ENCODE results near the gene CYP4F8. TPM values are rescaled to one million over a fixed set of nuclear protein-coding genes. Genes with fewer than 3 reads are reported as not detected.

Gene CYP4F8
- total RNA-seq, 1 experiment from 2014 or later = not detected

GRCh38 chr19:15621801-15622200 lies 6.8 kb downstream of the CYP4F8 start:
- intact Hi-C loops (cut with micrococcal nuclease; ENCODE audit: unreplicated experiment) = no loop called here
- POLR2A ChIA-PET = no interaction called here
- H3K9me3 ChIP-seq (ENCODE audit: control insufficient read depth, insufficient read depth, low read depth, low read length) = no peaks in the 10 kb centered on the region
- H3K27me3 ChIP-seq (ENCODE audit: control insufficient read depth, insufficient read depth, low read length) = no peaks in the 10 kb centered on the region
- no peak overlapping the region for H3K4me3 ChIP-seq (ENCODE audit: low read depth in 2 of 2, low read length in 2 of 2)
- no peaks in the 10 kb centered on the region for H3K36me3 ChIP-seq (ENCODE audit: control insufficient read depth, insufficient read depth, low read length)
- TF ChIP-seq SIN3A (IDR thresholded peaks at IDR 0.05; ENCODE audit: borderline replicate concordance, insufficient read depth, low read depth, low read length) (no peak), CTCF (IDR thresholded peaks at IDR 0.05) (no peak), TCF7L2 (IDR thresholded peaks at IDR 0.05; ENCODE audit: low read depth, low read length) (no peak), POLR2AphosphoS5 (IDR thresholded peaks at IDR 0.05; ENCODE audit: low read depth, low read length) (no peak)
- TF ChIP-seq, protein P1, sequence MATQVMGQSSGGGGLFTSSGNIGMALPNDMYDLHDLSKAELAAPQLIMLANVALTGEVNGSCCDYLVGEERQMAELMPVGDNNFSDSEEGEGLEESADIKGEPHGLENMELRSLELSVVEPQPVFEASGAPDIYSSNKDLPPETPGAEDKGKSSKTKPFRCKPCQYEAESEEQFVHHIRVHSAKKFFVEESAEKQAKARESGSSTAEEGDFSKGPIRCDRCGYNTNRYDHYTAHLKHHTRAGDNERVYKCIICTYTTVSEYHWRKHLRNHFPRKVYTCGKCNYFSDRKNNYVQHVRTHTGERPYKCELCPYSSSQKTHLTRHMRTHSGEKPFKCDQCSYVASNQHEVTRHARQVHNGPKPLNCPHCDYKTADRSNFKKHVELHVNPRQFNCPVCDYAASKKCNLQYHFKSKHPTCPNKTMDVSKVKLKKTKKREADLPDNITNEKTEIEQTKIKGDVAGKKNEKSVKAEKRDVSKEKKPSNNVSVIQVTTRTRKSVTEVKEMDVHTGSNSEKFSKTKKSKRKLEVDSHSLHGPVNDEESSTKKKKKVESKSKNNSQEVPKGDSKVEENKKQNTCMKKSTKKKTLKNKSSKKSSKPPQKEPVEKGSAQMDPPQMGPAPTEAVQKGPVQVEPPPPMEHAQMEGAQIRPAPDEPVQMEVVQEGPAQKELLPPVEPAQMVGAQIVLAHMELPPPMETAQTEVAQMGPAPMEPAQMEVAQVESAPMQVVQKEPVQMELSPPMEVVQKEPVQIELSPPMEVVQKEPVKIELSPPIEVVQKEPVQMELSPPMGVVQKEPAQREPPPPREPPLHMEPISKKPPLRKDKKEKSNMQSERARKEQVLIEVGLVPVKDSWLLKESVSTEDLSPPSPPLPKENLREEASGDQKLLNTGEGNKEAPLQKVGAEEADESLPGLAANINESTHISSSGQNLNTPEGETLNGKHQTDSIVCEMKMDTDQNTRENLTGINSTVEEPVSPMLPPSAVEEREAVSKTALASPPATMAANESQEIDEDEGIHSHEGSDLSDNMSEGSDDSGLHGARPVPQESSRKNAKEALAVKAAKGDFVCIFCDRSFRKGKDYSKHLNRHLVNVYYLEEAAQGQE (IDR thresholded peaks at IDR 0.05; ENCODE audit: insufficient read depth in 1 of 2, low read depth in 2 of 2, low read length in 1 of 2) = no peak
- no peak overlapping the region for H3K27ac ChIP-seq (ENCODE audit: low read length)
- CTCF ChIA-PET = no interaction called here
- DNase-seq (ENCODE audit: low read depth, low spot score) (no peak), ATAC-seq (no peak)
- no TSS peak for BruUV-seq (replicated peaks)
- in situ Hi-C loops (cut with HindIII; ENCODE audit: low pct_unique_long_range_greater_than_20kb, low sequenced_read_pairs) = no loop called here
- no peaks in the 10 kb centered on the region for H3K4me1 ChIP-seq (ENCODE audit: control insufficient read depth, insufficient read depth, low read length)

- Histone ChIP-seq H3K4me1 (ENCODE audit: control insufficient read depth, insufficient read depth, low read length) (no peaks in the 10 kb centered on the region), H3K9me3 (ENCODE audit: control insufficient read depth, insufficient read depth, low read depth, low read length) (no peaks in the 10 kb centered on the region), H3K36me3 (ENCODE audit: control insufficient read depth, insufficient read depth, low read length) (no peaks in the 10 kb centered on the region), H3K27me3 (ENCODE audit: control insufficient read depth, insufficient read depth, low read length) (no peaks in the 10 kb centered on the region), H3K4me3 (ENCODE audit: low read depth in 2 of 2, low read length in 2 of 2) (no peak overlapping the region), H3K27ac (ENCODE audit: low read length) (no peak overlapping the region)
- ChIA-PET POLR2A (no interaction called here), CTCF (interaction anchor here (0.5 kb wide), 1 partner anchor 95 kb away, joined by 3 read pairs; no protein-coding TSS in a partner anchor)
- intact Hi-C loops (cut with micrococcal nuclease; ENCODE audit: unreplicated experiment) = no loop called here
- BruUV-seq (replicated peaks) = no TSS peak
- in situ Hi-C loops (cut with HindIII; ENCODE audit: low pct_unique_long_range_greater_than_20kb, low sequenced_read_pairs) = no loop called here
- no peak for DNase-seq (ENCODE audit: low read depth, low spot score)
- ATAC-seq = no peak
- TF ChIP-seq CTCF (IDR thresholded peaks at IDR 0.05) (no peak), SIN3A (IDR thresholded peaks at IDR 0.05; ENCODE audit: borderline replicate concordance, insufficient read depth, low read depth, low read length) (no peak), TCF7L2 (IDR thresholded peaks at IDR 0.05; ENCODE audit: low read depth, low read length) (no peak), POLR2AphosphoS5 (IDR thresholded peaks at IDR 0.05; ENCODE audit: low read depth, low read length) (no peak)
- TF ChIP-seq, protein P1 (IDR thresholded peaks at IDR 0.05; ENCODE audit: insufficient read depth in 1 of 2, low read depth in 2 of 2, low read length in 1 of 2) = no peak
Observed at GRCh38 chr19:15622991-15623390, 8.0 kb downstream of the CYP4F8 start.
